ENCODE data around the gene GPR157.

Gene GPR157

DNA sequence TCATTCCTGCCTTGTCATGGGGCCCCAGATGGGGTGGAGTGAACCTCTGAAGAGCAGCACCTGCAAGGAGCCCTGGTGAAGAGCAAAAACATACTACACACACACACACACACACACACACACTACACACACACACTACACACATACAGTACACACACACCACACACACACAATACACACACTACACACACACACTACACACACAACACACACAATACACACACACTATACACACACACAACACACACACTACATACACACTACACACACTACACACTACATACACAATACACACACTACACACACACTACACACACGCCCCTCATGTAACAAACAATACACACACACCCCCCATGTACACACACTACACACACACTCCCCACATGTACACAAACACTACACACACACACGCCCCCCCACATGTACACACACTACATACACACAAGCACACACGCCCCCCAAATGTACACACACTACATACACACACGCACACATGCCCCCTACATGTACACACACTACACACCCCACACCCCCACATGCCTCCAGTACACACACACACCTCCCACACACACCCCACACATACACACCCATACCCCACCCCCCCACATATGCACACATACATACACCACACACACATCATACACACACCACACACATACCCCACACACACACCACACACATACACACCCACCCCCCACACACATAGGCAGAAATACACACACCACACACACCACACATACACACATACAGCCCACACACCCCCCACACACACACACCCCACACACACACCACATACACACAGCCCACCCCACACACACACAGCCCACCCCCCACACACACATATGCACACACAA, 68.8 kb downstream of the GPR157 start:
- no peak for DNase-seq

DNA sequence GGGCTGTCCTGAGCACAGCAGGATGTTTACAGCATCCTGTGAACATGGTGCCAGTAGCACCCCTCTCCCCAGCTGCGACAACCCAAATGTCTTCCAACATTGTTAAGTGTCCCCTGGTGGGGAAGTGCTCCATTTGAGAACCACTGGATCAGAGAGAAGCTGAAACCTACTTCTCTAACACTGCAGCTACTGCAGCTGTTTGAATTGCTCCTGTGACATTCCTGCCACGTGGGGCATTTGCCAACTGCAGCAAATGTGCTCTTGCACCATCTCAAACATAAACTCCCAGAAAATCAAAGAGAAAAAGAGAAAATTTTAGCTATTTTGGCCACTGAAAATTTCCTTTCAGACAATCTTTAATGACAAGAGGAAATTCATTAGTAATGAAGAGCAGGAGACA, 70.4 kb downstream of the GPR157 start:
- DNase-seq: no peak

DNA sequence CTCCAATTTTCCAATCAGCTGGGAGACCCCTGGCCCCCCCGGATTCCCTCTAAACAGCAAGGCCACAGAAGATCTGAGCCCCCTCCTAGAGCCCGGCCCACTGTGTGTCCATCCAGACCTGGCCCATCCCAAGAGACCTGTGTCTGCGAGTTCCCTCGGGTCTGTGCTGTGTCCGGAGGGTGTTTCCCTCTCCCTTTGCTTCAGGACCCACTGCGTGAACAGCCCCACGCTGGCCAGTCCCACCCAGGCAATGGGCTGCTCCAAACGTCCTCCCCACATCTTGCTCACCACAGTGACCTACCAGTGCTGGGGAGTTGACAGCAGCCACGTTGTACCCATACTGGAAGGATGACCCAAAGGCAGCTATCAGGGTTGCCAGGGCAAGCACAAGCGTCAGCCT, 71.1 kb downstream of the GPR157 start:
- no peak for DNase-seq

DNA sequence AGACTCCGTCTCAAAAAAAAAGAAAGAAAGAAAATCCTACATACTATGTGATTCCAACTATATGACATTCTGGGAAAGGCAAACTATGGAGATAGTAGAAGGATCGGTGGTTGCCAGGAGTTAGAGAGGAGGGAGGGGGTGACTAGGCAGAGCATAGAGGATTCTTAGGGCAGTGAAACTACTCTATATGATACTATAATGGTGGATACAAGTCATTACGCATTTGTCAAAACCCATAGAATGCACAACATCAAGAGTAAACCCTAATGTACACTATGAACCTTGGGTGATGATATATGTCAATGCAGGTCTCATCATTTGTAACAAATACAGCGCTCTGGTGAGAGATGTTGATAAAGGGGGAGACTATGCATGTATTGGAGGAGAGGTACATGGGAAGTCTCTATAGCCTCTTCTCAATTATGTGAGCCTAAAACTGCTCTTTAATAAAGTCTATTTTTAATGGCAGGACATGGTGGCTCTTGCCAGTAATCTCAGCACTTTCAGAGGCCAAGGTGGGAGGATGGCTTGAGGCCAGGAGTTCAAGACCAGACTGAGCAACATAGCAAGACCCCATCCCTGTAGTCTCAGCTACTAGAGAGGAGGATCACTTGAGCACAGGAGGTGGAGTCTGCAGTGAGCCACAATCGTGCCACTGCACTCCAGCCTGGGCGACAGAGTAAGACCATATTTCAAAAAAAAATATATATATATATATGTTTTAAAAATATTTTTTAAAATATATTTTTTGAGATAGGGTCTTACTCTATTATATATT, 76.4 kb downstream of the GPR157 start:
- DNase-seq: no peak

DNA sequence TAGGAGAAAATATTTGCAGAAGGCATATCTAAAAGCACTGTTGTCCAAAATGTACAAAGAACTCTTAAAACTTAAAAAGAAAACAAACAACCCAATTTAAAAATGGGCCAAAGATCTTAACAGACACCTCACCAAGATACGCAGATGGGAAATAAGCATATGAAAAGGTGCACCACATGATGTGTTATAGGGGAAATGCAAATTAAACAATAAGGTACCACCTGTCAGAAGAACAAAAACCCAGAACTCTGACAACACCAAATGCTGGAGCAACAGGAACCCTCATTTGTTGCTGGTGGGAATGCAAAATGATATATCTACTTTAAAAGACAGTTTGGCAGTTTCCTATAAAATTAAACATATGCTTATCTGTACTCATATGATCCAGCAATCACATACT, 77.5 kb downstream of the GPR157 start:
- no peak for DNase-seq

DNA sequence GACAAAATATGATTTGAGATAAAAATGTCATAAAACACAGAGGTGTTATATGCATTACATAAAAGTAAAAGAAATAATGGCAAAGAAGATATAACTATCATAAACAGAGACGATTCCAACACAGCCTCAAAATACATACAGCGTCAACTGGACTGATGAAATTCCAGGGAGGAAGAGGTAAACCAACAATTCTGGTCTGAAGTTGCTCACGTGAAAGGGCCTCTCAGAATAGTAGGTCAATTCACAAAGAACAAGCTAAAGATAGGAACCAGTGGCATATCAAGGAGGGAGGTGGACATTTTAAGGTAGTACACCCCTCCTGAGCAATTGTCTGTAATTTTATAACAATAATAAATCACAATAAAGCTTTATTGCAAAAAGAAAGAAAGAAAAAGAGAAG, 78.1 kb downstream of the GPR157 start:
- no peak for DNase-seq

All from NCI-H69 (cell line).